ENCODE measurements around the gene MMD2. TPM values are rescaled to one million over a fixed set of nuclear protein-coding genes. Genes with fewer than 3 reads are reported as not detected.

Gene MMD2
- total and polyA plus RNA-seq, 2 experiments from 2014 or later: 0.11 to 0.38 TPM

- Histone ChIP-seq H3K79me2 (replicated peaks; ENCODE audit: insufficient read depth) (no peaks in the 10 kb centered on the region), H3K27ac (ENCODE audit: low read depth) (peak within 1 kb of the TSS; percentile 83), H3F3A (replicated peaks; ENCODE audit: low read depth) (no peaks in the 10 kb centered on the region), H3K36me3 (ENCODE audit: insufficient read depth) (no peaks in the 10 kb centered on the region), H3K4me1 (ENCODE audit: insufficient read depth) (peaks cover 9% of the 10 kb centered on the region; the same call in 1 of the 2 replicates), H3K9me2 (ENCODE audit: insufficient read depth) (no peaks in the 10 kb centered on the region), H3K4me3 (peak within 1 kb of the TSS; percentile 92), H4K20me1 (replicated peaks; ENCODE audit: insufficient read depth) (no peaks in the 10 kb centered on the region), H3K27me3 (ENCODE audit: insufficient read depth) (peaks cover 14% of the 10 kb centered on the region; the same call in 1 of the 2 replicates), H3K4me2 (peak within 1 kb of the TSS; percentile 100), H2AFZ (peak within 1 kb of the TSS; percentile 95)
- DNase-seq (ENCODE audit: low spot score) (peak; percentile 97), ATAC-seq (peak; percentile 82)
- no peaks in the 10 kb centered on the region for H3K36me3 Mint-ChIP-seq (ENCODE audit: low read depth)
- H3K9me3 Mint-ChIP-seq: peaks cover 2% of the 10 kb centered on the region; the same call in 2 of the 3 replicates
- H3K27me3 Mint-ChIP-seq (ENCODE audit: insufficient read depth, low read depth, poor library complexity): peaks cover 15% of the 10 kb centered on the region
- H3K27ac Mint-ChIP-seq: no peak within 1 kb of the TSS
- no peak for TF ChIP-seq ZNF331 (CRISPR knock-in tag; IDR thresholded peaks at IDR 0.05; ENCODE audit: low read depth)
- no peak for TF ChIP-seq ETS1 (IDR thresholded peaks at IDR 0.05)
- TF ChIP-seq EZH2 (IDR thresholded peaks at IDR 0.05; ENCODE audit: low read depth, unreplicated experiment): no peak
- peak; percentile 65 to 83 for TF ChIP-seq CTCF (conservative IDR thresholded peaks at IDR 0.05; ENCODE audit: low read depth in 2 of 2)
- H3K4me1 Mint-ChIP-seq: peaks cover 12% of the 10 kb centered on the region; the same call in 1 of the 3 replicates
- peak within 1 kb of the TSS; percentile 78 for H3K4me3 Mint-ChIP-seq
Observed at GRCh38 chr7:4883372-4884144, 75.4 kb downstream of the MMD2 start, which contains the start of gene RADIL. RADIL (minus strand) TSS chr7:4883716; CDS start chr7:4878139, 5,577 bp downstream.

GRCh38 chr7:4883033-4883371, 76.0 kb downstream of the MMD2 start:
- Mint-ChIP-seq H3K27me3 (ENCODE audit: insufficient read depth, low read depth, poor library complexity) (peaks cover 14% of the 10 kb centered on the region), H3K9me3 (peaks cover 2% of the 10 kb centered on the region; the same call in 2 of the 3 replicates), H3K4me1 (peaks cover 12% of the 10 kb centered on the region; the same call in 1 of the 3 replicates), H3K4me3 (peak overlapping the region; percentile 78), H3K36me3 (ENCODE audit: low read depth) (no peaks in the 10 kb centered on the region), H3K27ac (no peak overlapping the region)
- H3K9me2 ChIP-seq (ENCODE audit: insufficient read depth): no peaks in the 10 kb centered on the region
- H3F3A ChIP-seq (replicated peaks; ENCODE audit: low read depth): no peaks in the 10 kb centered on the region
- H3K27me3 ChIP-seq (ENCODE audit: insufficient read depth): peaks cover 14% of the 10 kb centered on the region; the same call in 1 of the 2 replicates
- H3K4me3 ChIP-seq: peak overlapping the region; percentile 92
- ATAC-seq (peak; percentile 8; the same call in 1 of the 3 replicates), DNase-seq (ENCODE audit: low spot score) (no peak)
- H3K79me2 ChIP-seq (replicated peaks; ENCODE audit: insufficient read depth): no peaks in the 10 kb centered on the region
- peak overlapping the region; percentile 100 for H3K4me2 ChIP-seq
- H3K36me3 ChIP-seq (ENCODE audit: insufficient read depth): no peaks in the 10 kb centered on the region
- no peaks in the 10 kb centered on the region for H4K20me1 ChIP-seq (replicated peaks; ENCODE audit: insufficient read depth)
- peak overlapping the region; percentile 95 for H2AFZ ChIP-seq
- no peak overlapping the region for H3K27ac ChIP-seq (ENCODE audit: low read depth)
- peaks cover 9% of the 10 kb centered on the region; the same call in 1 of the 2 replicates for H3K4me1 ChIP-seq (ENCODE audit: insufficient read depth)
- TF ChIP-seq ETS1 (IDR thresholded peaks at IDR 0.05) (no peak), POLR2AphosphoS5 (IDR thresholded peaks at IDR 0.05; ENCODE audit: low read depth) (no peak), ZNF462 (CRISPR knock-in tag; IDR thresholded peaks at IDR 0.05) (no peak), STAT1 (IDR thresholded peaks at IDR 0.05; ENCODE audit: unreplicated experiment) (no peak), EZH2 (IDR thresholded peaks at IDR 0.05; ENCODE audit: low read depth, unreplicated experiment) (no peak)

Data from GM23338 (cell line).